ENCODE results near the gene RAB3GAP2.

DNA sequence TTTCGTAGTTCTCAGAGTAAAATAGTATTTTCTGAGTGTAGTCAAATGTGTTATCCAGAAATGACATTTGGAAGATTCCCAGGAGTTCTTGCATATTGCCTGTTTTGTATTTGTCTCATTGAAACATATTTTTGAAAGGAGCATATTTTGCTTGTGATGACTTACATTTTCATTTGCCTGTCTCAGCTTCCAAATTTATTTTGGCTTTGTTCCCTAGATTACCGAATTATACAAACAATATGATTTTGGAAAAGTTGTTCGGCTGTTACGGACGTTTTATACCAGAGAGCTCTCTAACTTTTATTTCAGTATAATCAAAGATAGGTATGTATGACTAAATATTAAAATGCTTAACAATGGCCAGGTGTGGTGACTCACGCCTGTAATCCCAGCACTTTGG lies 132.3 kb downstream of the RAB3GAP2 start:
- TF ChIP-seq, protein P1, sequence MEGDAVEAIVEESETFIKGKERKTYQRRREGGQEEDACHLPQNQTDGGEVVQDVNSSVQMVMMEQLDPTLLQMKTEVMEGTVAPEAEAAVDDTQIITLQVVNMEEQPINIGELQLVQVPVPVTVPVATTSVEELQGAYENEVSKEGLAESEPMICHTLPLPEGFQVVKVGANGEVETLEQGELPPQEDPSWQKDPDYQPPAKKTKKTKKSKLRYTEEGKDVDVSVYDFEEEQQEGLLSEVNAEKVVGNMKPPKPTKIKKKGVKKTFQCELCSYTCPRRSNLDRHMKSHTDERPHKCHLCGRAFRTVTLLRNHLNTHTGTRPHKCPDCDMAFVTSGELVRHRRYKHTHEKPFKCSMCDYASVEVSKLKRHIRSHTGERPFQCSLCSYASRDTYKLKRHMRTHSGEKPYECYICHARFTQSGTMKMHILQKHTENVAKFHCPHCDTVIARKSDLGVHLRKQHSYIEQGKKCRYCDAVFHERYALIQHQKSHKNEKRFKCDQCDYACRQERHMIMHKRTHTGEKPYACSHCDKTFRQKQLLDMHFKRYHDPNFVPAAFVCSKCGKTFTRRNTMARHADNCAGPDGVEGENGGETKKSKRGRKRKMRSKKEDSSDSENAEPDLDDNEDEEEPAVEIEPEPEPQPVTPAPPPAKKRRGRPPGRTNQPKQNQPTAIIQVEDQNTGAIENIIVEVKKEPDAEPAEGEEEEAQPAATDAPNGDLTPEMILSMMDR (IDR thresholded peaks at IDR 0.05 in 4 of 5, conservative IDR thresholded peaks at IDR 0.05 in 1 of 5): no peak
- no peak for TF ChIP-seq POLR2A (IDR thresholded peaks at IDR 0.05)
